B cell (primary cell): ENCODE results near the gene SSR2. TPM values are rescaled to one million over a fixed set of nuclear protein-coding genes. Genes with fewer than 3 reads are reported as not detected.

Experiments used
- ATAC-seq: fragments of 200-7000 bp; cut with Tn5 transposase; one replicate; pipeline ENCODE4 v1.10.0; 2021; ENCODE audit warnings: low read depth, mild to moderate bottlenecking, moderate number of reproducible peaks, moderate library complexity
- CTCF ChIA-PET: fragments of 350-600 bp; sonication (Branson Sonifier 250); formaldehyde crosslinking; loops from one replicate; lab custom pipeline; 2021; ENCODE audit warnings: antibody characterized with exemption, inconsistent platforms; lab: Charles Lee
- POLR2A ChIA-PET: fragments of 350-600 bp; sonication (Branson Sonifier 250); formaldehyde crosslinking; loops from one replicate; lab custom pipeline; 2021; ENCODE audit warnings: antibody characterized with exemption; lab: Charles Lee
- DNase-seq: peaks from one replicate; pipeline ENCODE4 v3.0.0; 2013
- H2AFZ ChIP-seq: 2 replicates; pipeline ENCODE4 v1.6.1; 2012; ENCODE audit warnings: mild to moderate bottlenecking, low read depth, low read length; ENCODE audit not compliant: insufficient read depth, poor library complexity, severe bottlenecking
- H3K27ac ChIP-seq, 2 donors: 1 replicate in 1 of 2; 2 replicates in 1 of 2; pipeline ENCODE4 v1.5.1; 2012 to 2013; ENCODE audit warnings: low read length in 2 of 2, mild to moderate bottlenecking in 2 of 2, moderate library complexity in 1 of 2
- H3K27me3 ChIP-seq, 4 experiments: fragments of 200-600 bp in 1 of 4; sonication (generic) in 1 of 4; replicated peaks in 1 of 4; 1 replicate in 2 of 4; 2 replicates in 2 of 4; pipeline versions ENCODE4 v1.6.1 to v1.7.0; 2013 to 2016; ENCODE audit warnings: low read length in 3 of 4, mild to moderate bottlenecking in 2 of 4, mixed read lengths in 1 of 4, moderate library complexity in 1 of 4; ENCODE audit not compliant: insufficient read depth in 4 of 4, control insufficient read depth in 3 of 4; ENCODE audit errors: control extremely low read depth in 1 of 4
- H3K36me3 ChIP-seq, 2 experiments: replicated peaks in 1 of 2; 1 replicate in 1 of 2; 2 replicates in 1 of 2; pipeline versions ENCODE4 v1.6.1 to v1.7.1; 2013; ENCODE audit warnings: low read length in 1 of 2; ENCODE audit not compliant: insufficient read depth in 2 of 2, control insufficient read depth in 1 of 2; ENCODE audit errors: control extremely low read depth in 1 of 2, extremely low read depth in 1 of 2
- H3K4me1 ChIP-seq, 2 donors: fragments of 200-600 bp in 1 of 2; sonication (generic) in 1 of 2; 1 replicate in 1 of 2; 2 replicates in 1 of 2; pipeline versions ENCODE4 v1.5.1 to v1.6.1; 2013 to 2017; ENCODE audit warnings: low read length in 2 of 2; ENCODE audit not compliant: control insufficient read depth in 2 of 2, insufficient read depth in 2 of 2
- H3K4me2 ChIP-seq: replicated peaks from 2 replicates; pipeline ENCODE3; 2012; ENCODE audit warnings: mild to moderate bottlenecking, low read depth, low read length; ENCODE audit not compliant: poor library complexity, severe bottlenecking
- H3K4me3 ChIP-seq, 5 experiments: fragments of 200-600 bp in 1 of 5; sonication (generic) in 1 of 5; 1 replicate in 3 of 5; 2 replicates in 2 of 5; pipeline versions ENCODE4 v1.5.1 to v1.7.0; 2011 to 2016; ENCODE audit warnings: low read length in 4 of 5, mild to moderate bottlenecking in 4 of 5, low read depth in 2 of 5, control low read depth in 1 of 5, moderate library complexity in 1 of 5; ENCODE audit not compliant: insufficient read depth in 1 of 5; ENCODE audit errors: control extremely low read depth in 1 of 5, extremely low read depth in 1 of 5
- H3K79me2 ChIP-seq: fragments of 200-600 bp; sonication (generic); one replicate; pipeline ENCODE4 v1.6.0; 2016; ENCODE audit warnings: low read length; ENCODE audit not compliant: control insufficient read depth, insufficient read depth
- H3K9ac ChIP-seq: fragments of 200-600 bp; sonication (generic); 2 replicates; pipeline ENCODE4 v1.6.1; 2017; ENCODE audit warnings: mild to moderate bottlenecking, low read length, moderate library complexity
- H3K9me3 ChIP-seq, 3 donors: one replicate each; pipeline versions ENCODE4 v1.6.1 to v1.7.1; 2013; ENCODE audit warnings: low read length in 2 of 3; ENCODE audit not compliant: control insufficient read depth in 2 of 3, insufficient read depth in 1 of 3; ENCODE audit errors: control extremely low read depth in 1 of 3
- H4K20me1 ChIP-seq: 2 replicates; pipeline ENCODE4 v1.6.0; 2012; ENCODE audit warnings: mild to moderate bottlenecking, low read length; ENCODE audit not compliant: insufficient read depth, control insufficient read depth, poor library complexity, severe bottlenecking
- H3K27ac Mint-ChIP-seq: one replicate; pipeline ENCODE4 v1.8.0; 2021; ENCODE audit warnings: mixed read lengths
- H3K27me3 Mint-ChIP-seq: one replicate; pipeline ENCODE4 v1.8.0; 2021; ENCODE audit warnings: mixed read lengths
- H3K4me1 Mint-ChIP-seq: one replicate; pipeline ENCODE4 v1.8.0; 2021; ENCODE audit warnings: mixed read lengths
- H3K4me3 Mint-ChIP-seq: one replicate; pipeline ENCODE4 v1.8.0; 2021; ENCODE audit warnings: mixed read lengths
- H3K9me3 Mint-ChIP-seq: one replicate; pipeline ENCODE4 v1.8.0; 2022; ENCODE audit warnings: mixed read lengths; ENCODE audit not compliant: insufficient read depth
- EZH2 ChIP-seq: IDR thresholded peaks from 2 replicates; pipeline ENCODE4 v1.6.1; 2012; ENCODE audit warnings: borderline replicate concordance, low read depth, mild to moderate bottlenecking, moderate library complexity, low read length; ENCODE audit not compliant: insufficient read depth, poor library complexity, severe bottlenecking
- WGBS: methylation state at CpG from one replicate; pipeline ENCODE4 v1.1.5; 2013; ENCODE audit warnings: missing lambda C conversion rate; ENCODE audit not compliant: insufficient coverage; 5-methylcytosine and 5-hydroxymethylcytosine counted together
- intact Hi-C: fragments of 100-400 bp; cut with micrococcal nuclease; formaldehyde crosslinking; loops from one replicate; pipeline ENCODE4 v1.10.0; 2022
- polyA plus RNA-seq: library from polyadenylated mRNA; depleted of rRNA; stranded (reverse); fragments of >200 nt; gene quantifications from 2 replicates; pipeline ENCODE4 v1.2.3, GENCODE V29; 2012
- total RNA-seq, 2 donors: library from RNA; stranded (reverse); fragments of 120-200 nt in 1 of 2; gene quantifications; 1 replicate in 1 of 2; 2 replicates in 1 of 2; pipeline versions ENCODE4 v1.2.3 to v1.2.4, GENCODE V29; 2013 to 2022
- TF ChIP-seq, protein P1 (sequence below): fragments of 200-600 bp; IDR thresholded peaks from one replicate; pipeline ENCODE4 v1.8.0; 2022; ENCODE audit warnings: antibody characterized with exemption, mild to moderate bottlenecking

The SSR2 gene
- total and polyA plus RNA-seq, 2 donors (not counting 1 experiment from before 2014, with no cell fraction given), result 160 to 359 TPM

- no peaks in the 10 kb centered on the region for H3K79me2 ChIP-seq
- H3K36me3 ChIP-seq, result peaks cover 5 to 34% of the 10 kb centered on the region in 2 experiments
- no peaks in the 10 kb centered on the region for H4K20me1 ChIP-seq
- H3K27ac Mint-ChIP-seq, result no peak overlapping the region
- no peak overlapping the region for H3K27ac ChIP-seq
- H3K4me2 ChIP-seq, result no peak overlapping the region
- no peaks in the 10 kb centered on the region for H3K27me3 Mint-ChIP-seq
- 96% methylated on average over 5 of the region's 7 CpGs for WGBS
- no peaks in the 10 kb centered on the region for H3K9me3 Mint-ChIP-seq
- no peaks in the 10 kb centered on the region for H3K27me3 ChIP-seq
- H3K9me3 ChIP-seq, result no peaks in the 10 kb centered on the region
- no peak overlapping the region for H2AFZ ChIP-seq
- H3K4me3 ChIP-seq, result no peak overlapping the region
- DNase-seq, result no peak
- intact Hi-C loops, result no loop called here
- ATAC-seq, result no peak
- ChIA-PET POLR2A (no interaction called here), CTCF (interaction anchor here (0.6 kb wide), 1 partner anchor 31 kb away, joined by 3 read pairs; no protein-coding TSS in a partner anchor)
- H3K9ac ChIP-seq, result no peak overlapping the region
- H3K4me3 Mint-ChIP-seq, result no peak overlapping the region
- peaks cover 0 to under 1% of the 10 kb centered on the region in 2 donors for H3K4me1 ChIP-seq
- no peak for TF ChIP-seq EZH2
- TF ChIP-seq, protein P1, sequence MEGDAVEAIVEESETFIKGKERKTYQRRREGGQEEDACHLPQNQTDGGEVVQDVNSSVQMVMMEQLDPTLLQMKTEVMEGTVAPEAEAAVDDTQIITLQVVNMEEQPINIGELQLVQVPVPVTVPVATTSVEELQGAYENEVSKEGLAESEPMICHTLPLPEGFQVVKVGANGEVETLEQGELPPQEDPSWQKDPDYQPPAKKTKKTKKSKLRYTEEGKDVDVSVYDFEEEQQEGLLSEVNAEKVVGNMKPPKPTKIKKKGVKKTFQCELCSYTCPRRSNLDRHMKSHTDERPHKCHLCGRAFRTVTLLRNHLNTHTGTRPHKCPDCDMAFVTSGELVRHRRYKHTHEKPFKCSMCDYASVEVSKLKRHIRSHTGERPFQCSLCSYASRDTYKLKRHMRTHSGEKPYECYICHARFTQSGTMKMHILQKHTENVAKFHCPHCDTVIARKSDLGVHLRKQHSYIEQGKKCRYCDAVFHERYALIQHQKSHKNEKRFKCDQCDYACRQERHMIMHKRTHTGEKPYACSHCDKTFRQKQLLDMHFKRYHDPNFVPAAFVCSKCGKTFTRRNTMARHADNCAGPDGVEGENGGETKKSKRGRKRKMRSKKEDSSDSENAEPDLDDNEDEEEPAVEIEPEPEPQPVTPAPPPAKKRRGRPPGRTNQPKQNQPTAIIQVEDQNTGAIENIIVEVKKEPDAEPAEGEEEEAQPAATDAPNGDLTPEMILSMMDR, result no peak
- H3K4me1 Mint-ChIP-seq, result peaks cover 4% of the 10 kb centered on the region
Measured at GRCh38 chr1:156006666-156007376, 13.9 kb downstream of the SSR2 start.

- Histone ChIP-seq H3K4me2 (no peak overlapping the region), H3K36me3 (peaks cover 0 to 16% of the 10 kb centered on the region in 2 experiments), H3K27me3 (no peaks in the 10 kb centered on the region), H3K9ac (no peak overlapping the region), H3K27ac (no peak overlapping the region), H2AFZ (no peak overlapping the region), H3K4me1 (no peaks in the 10 kb centered on the region), H4K20me1 (no peaks in the 10 kb centered on the region), H3K4me3 (no peak overlapping the region), H3K9me3 (no peaks in the 10 kb centered on the region), H3K79me2 (no peaks in the 10 kb centered on the region)
- H3K27ac Mint-ChIP-seq, result no peak overlapping the region
- ChIA-PET CTCF (no interaction called here), POLR2A (no interaction called here)
- DNase-seq, result no peak
- no peaks in the 10 kb centered on the region for H3K9me3 Mint-ChIP-seq
- ATAC-seq, result no peak
- TF ChIP-seq EZH2, result no peak
- TF ChIP-seq, protein P1, result no peak
- intact Hi-C loops, result no loop called here
- no peaks in the 10 kb centered on the region for H3K4me1 Mint-ChIP-seq
- no peaks in the 10 kb centered on the region for H3K27me3 Mint-ChIP-seq
- no peak overlapping the region for H3K4me3 Mint-ChIP-seq
- 66% methylated on average over 3 of the region's 4 CpGs for WGBS
Measured at GRCh38 chr1:156004843-156005584, 15.7 kb downstream of the SSR2 start.
